HuH-7.5 (cell line): ENCODE measurements around the gene MCOLN3.

ENCODE experiments used
- DNase-seq: peaks from one replicate; pipeline ENCODE4 v3.0.0; 2011; ENCODE audit warnings: low spot score

MCOLN3 gene

GRCh38 chr1:85048296-85049064 lies at the start of gene MCOLN3:
TSS of gene MCOLN3 (minus strand) at chr1:85048500. CDS start at chr1:85045360, 3,140 bp downstream.
- peak; percentile 23 for DNase-seq

GRCh38 chr1:85093644-85094043 lies 45.3 kb upstream of the MCOLN3 start:
- no peak for DNase-seq

- DNase-seq = no peak
Measured at GRCh38 chr1:85091671-85092280, 43.5 kb upstream of the MCOLN3 start.

GRCh38 chr1:85090225-85090624 lies 41.9 kb upstream of the MCOLN3 start:
- no peak for DNase-seq

- DNase-seq = no peak
Measured at GRCh38 chr1:85089203-85089602, 40.9 kb upstream of the MCOLN3 start.

GRCh38 chr1:85088408-85088784 lies 40.1 kb upstream of the MCOLN3 start:
- no peak for DNase-seq

- DNase-seq = no peak
Measured at GRCh38 chr1:85087659-85088407, 39.5 kb upstream of the MCOLN3 start.

GRCh38 chr1:85085417-85085816 lies 37.1 kb upstream of the MCOLN3 start:
- DNase-seq = no peak

- DNase-seq = no peak
Measured at GRCh38 chr1:85078903-85079302, 30.6 kb upstream of the MCOLN3 start.

- DNase-seq = no peak
Measured at GRCh38 chr1:85074365-85074964, 26.2 kb upstream of the MCOLN3 start.

GRCh38 chr1:85070972-85071492 lies 22.7 kb upstream of the MCOLN3 start:
- no peak for DNase-seq

GRCh38 chr1:85068846-85069245 lies 20.5 kb upstream of the MCOLN3 start:
- no peak for DNase-seq

- DNase-seq = no peak
Measured at GRCh38 chr1:85065550-85065949, 17.2 kb upstream of the MCOLN3 start.

GRCh38 chr1:85062425-85063026 lies 14.2 kb upstream of the MCOLN3 start:
- DNase-seq = no peak

- DNase-seq = peak; percentile 71
Measured at GRCh38 chr1:85061711-85062424, 13.6 kb upstream of the MCOLN3 start.

GRCh38 chr1:85060038-85060437 lies 11.7 kb upstream of the MCOLN3 start:
- no peak for DNase-seq

GRCh38 chr1:85059563-85059962 lies 11.3 kb upstream of the MCOLN3 start:
- DNase-seq = no peak

- no peak for DNase-seq
Measured at GRCh38 chr1:85058786-85059185, 10.5 kb upstream of the MCOLN3 start.

- no peak for DNase-seq
Measured at GRCh38 chr1:85058311-85058710, 10.0 kb upstream of the MCOLN3 start.

- no peak for DNase-seq
Measured at GRCh38 chr1:85054664-85055063, 6.4 kb upstream of the MCOLN3 start.

- DNase-seq = no peak
Measured at GRCh38 chr1:85049735-85050166, 1.5 kb upstream of the MCOLN3 start.
